ENCODE results near the gene WDR62. TPM values are rescaled to one million over a fixed set of nuclear protein-coding genes. Genes with fewer than 3 reads are reported as not detected.
A peak's percentile ranks its signal among the peaks of the same experiment; 100 is the strongest.

The WDR62 gene
- total RNA-seq, 1 experiment from 2014 or later: 30.0 TPM

DNA sequence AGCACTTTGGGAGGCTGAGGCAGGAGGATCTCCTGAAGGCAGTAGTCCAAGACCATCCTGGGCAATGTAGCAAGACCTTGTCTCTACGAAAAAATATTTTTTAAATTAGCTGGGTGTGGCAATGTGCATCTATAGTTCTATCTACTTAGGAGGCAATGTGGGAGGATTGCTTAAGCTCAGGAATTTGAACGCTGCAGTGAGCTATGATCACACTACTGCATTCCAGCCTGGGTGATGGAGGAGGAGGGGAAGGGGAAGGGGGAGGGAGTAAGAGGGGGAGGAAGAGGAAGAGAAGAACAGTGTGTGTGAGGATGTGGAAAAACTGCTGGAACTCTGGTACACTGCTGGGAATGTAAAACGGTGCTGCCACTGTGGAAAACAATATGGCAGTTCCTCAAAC is 12.9 kb upstream of the WDR62 start:
- no peak overlapping the region for H3K56ac ChIP-seq (ENCODE audit: insufficient read length, low read depth, low read length)
- H4K20me1 ChIP-seq (ENCODE audit: control insufficient read depth, insufficient read depth, insufficient read length): no peaks in the 10 kb centered on the region
- TF ChIP-seq, protein P1, sequence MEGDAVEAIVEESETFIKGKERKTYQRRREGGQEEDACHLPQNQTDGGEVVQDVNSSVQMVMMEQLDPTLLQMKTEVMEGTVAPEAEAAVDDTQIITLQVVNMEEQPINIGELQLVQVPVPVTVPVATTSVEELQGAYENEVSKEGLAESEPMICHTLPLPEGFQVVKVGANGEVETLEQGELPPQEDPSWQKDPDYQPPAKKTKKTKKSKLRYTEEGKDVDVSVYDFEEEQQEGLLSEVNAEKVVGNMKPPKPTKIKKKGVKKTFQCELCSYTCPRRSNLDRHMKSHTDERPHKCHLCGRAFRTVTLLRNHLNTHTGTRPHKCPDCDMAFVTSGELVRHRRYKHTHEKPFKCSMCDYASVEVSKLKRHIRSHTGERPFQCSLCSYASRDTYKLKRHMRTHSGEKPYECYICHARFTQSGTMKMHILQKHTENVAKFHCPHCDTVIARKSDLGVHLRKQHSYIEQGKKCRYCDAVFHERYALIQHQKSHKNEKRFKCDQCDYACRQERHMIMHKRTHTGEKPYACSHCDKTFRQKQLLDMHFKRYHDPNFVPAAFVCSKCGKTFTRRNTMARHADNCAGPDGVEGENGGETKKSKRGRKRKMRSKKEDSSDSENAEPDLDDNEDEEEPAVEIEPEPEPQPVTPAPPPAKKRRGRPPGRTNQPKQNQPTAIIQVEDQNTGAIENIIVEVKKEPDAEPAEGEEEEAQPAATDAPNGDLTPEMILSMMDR (conservative IDR thresholded peaks at IDR 0.05): no peak
- H3K4me1 ChIP-seq (ENCODE audit: insufficient read depth, low read length): no peaks in the 10 kb centered on the region
- WGBS (ENCODE audit: extremely low coverage, insufficient read length, low lambda C conversion rate): no CpG with 5 or more reads among the region's 3 CpGs
- no peak overlapping the region for H4K5ac ChIP-seq (ENCODE audit: insufficient read length, low read depth, low read length)
- H2AFZ ChIP-seq (ENCODE audit: low read length): no peak overlapping the region
- no peak overlapping the region for H3K18ac ChIP-seq (ENCODE audit: insufficient read length, low read depth, low read length)
- H3K36me3 Mint-ChIP-seq (ENCODE audit: insufficient read depth in 1 of 3, low read depth in 3 of 3): peaks cover 3 to 6% (median 6%) of the 10 kb centered on the region in 3 experiments; a peak in 4 of 7 replicates
- no peak overlapping the region for H3K9ac ChIP-seq (ENCODE audit: extremely low read depth, insufficient read length, low read length)
- no peak for DNase-seq
- no peak overlapping the region for H3K4me2 ChIP-seq (ENCODE audit: insufficient read depth, insufficient read length, low read length)
- H3K79me1 ChIP-seq (ENCODE audit: insufficient read depth, low read depth, low read length, poor library complexity, severe bottlenecking): no peaks in the 10 kb centered on the region
- H2BK5ac ChIP-seq (ENCODE audit: insufficient read length, low read length): no peak overlapping the region
- no peak overlapping the region for H2BK12ac ChIP-seq (ENCODE audit: insufficient read length, low read depth, low read length)
- no peaks in the 10 kb centered on the region for H3K9me3 ChIP-seq (ENCODE audit: control insufficient read depth, low read depth, low read length)
- H3K4me1 Mint-ChIP-seq: peaks cover 11 to 17% of the 10 kb centered on the region in 2 experiments
- H3K14ac ChIP-seq (ENCODE audit: insufficient read depth, low read length): no peak overlapping the region
- no peak overlapping the region for H3K23ac ChIP-seq (ENCODE audit: insufficient read length, low read depth, low read length)
- no peaks in the 10 kb centered on the region; a peak in 1 of 5 replicates for H3K9me3 Mint-ChIP-seq
- no peaks in the 10 kb centered on the region for H3K79me2 ChIP-seq (ENCODE audit: insufficient read depth, low read length)
- no peak overlapping the region for H4K91ac ChIP-seq (ENCODE audit: insufficient read length, low read depth, low read length)
- H3K4ac ChIP-seq (ENCODE audit: low read depth, low read length): no peak overlapping the region
- H3K4me3 Mint-ChIP-seq: no peak overlapping the region
- no peak overlapping the region for H3K27ac ChIP-seq (ENCODE audit: insufficient read length, low read depth, low read length)
- H2BK120ac ChIP-seq (ENCODE audit: low read depth, low read length, poor library complexity, severe bottlenecking): no peak overlapping the region
- no peak overlapping the region for H2BK15ac ChIP-seq (ENCODE audit: low read depth, low read length)
- H3K27ac Mint-ChIP-seq: peak overlapping the region in 2 of 3 experiments; percentile 27 to 47; a peak in 2 of 7 replicates
- no peak overlapping the region for H3T11ph ChIP-seq (ENCODE audit: low read length)
- H2AK5ac ChIP-seq (ENCODE audit: insufficient read length, low read length): no peak overlapping the region
- no peaks in the 10 kb centered on the region for H3K23me2 ChIP-seq (ENCODE audit: insufficient read length, low read depth, low read length, poor library complexity, severe bottlenecking)
- no peak overlapping the region for H2BK20ac ChIP-seq (ENCODE audit: low read depth, low read length, poor library complexity, severe bottlenecking)
- no peaks in the 10 kb centered on the region for H3K27me3 ChIP-seq (ENCODE audit: insufficient read depth, low read length)
- no peak overlapping the region for H4K8ac ChIP-seq (replicated peaks; ENCODE audit: insufficient read length, low read depth, low read length)
- H3K27me3 Mint-ChIP-seq (ENCODE audit: low read depth): no peaks in the 10 kb centered on the region; the same call in 1 of the 2 replicates

All from H9 (cell line).